ENCODE data around the gene EML1.
A peak's percentile ranks its signal among the peaks of the same experiment; 100 is the strongest.

Gene EML1

GRCh38 chr14:99968191-99968920 is 175.1 kb downstream of the EML1 start:
- Mint-ChIP-seq H3K4me1 (peaks cover 6% of the 10 kb centered on the region), H3K27me3 (peaks cover 24% of the 10 kb centered on the region), H3K4me3 (no peak overlapping the region), H3K36me3 (peaks cover 3% of the 10 kb centered on the region), H3K9me3 (no peaks in the 10 kb centered on the region), H3K27ac (no peak overlapping the region)
- ATAC-seq (ENCODE audit: low read depth) (no peak), DNase-seq (ENCODE audit: low spot score in 2 of 2) (no peak)

GRCh38 chr14:99968941-99969340 is 175.7 kb downstream of the EML1 start:
- Mint-ChIP-seq H3K9me3 (no peaks in the 10 kb centered on the region), H3K27me3 (peaks cover 26% of the 10 kb centered on the region), H3K27ac (no peak overlapping the region), H3K4me1 (peaks cover 6% of the 10 kb centered on the region), H3K4me3 (no peak overlapping the region), H3K36me3 (peaks cover 3% of the 10 kb centered on the region)
- DNase-seq (ENCODE audit: low spot score in 2 of 2) (no peak), ATAC-seq (ENCODE audit: low read depth) (no peak)

GRCh38 chr14:99969673-99970322 is 176.6 kb downstream of the EML1 start:
- Mint-ChIP-seq H3K9me3 (no peaks in the 10 kb centered on the region), H3K4me3 (peak overlapping the region; percentile 75), H3K27ac (no peak overlapping the region), H3K27me3 (peaks cover 26% of the 10 kb centered on the region), H3K4me1 (peaks cover 6% of the 10 kb centered on the region), H3K36me3 (peaks cover 3% of the 10 kb centered on the region)
- DNase-seq (ENCODE audit: low spot score in 2 of 2) (no peak), ATAC-seq (ENCODE audit: low read depth) (no peak)

- Mint-ChIP-seq H3K4me1 (peaks cover 6% of the 10 kb centered on the region), H3K4me3 (peak overlapping the region; percentile 75), H3K27ac (no peak overlapping the region), H3K27me3 (peaks cover 28% of the 10 kb centered on the region), H3K9me3 (no peaks in the 10 kb centered on the region), H3K36me3 (peaks cover 3% of the 10 kb centered on the region)
- ATAC-seq (ENCODE audit: low read depth): peak; percentile 81
- DNase-seq (ENCODE audit: low spot score in 2 of 2): peak; percentile 57 to 70
These were observed 178.1 kb downstream of the EML1 start for GRCh38 chr14:99971087-99971940.

- peak overlapping the region; percentile 87 for H3K4me3 Mint-ChIP-seq
- H3K9me3 Mint-ChIP-seq: no peaks in the 10 kb centered on the region
- peak; percentile 14 for ATAC-seq (ENCODE audit: low read depth)
- H3K36me3 Mint-ChIP-seq: peaks cover 3% of the 10 kb centered on the region
- H3K27ac Mint-ChIP-seq: no peak overlapping the region
- DNase-seq (ENCODE audit: low spot score in 2 of 2): peak; percentile 6 to 29
- peaks cover 6% of the 10 kb centered on the region for H3K4me1 Mint-ChIP-seq
- peaks cover 31% of the 10 kb centered on the region for H3K27me3 Mint-ChIP-seq
These were observed 178.9 kb downstream of the EML1 start for GRCh38 chr14:99971941-99972747.

- Mint-ChIP-seq H3K9me3 (no peaks in the 10 kb centered on the region), H3K4me3 (peak overlapping the region; percentile 87), H3K27ac (no peak overlapping the region), H3K36me3 (peaks cover 3% of the 10 kb centered on the region), H3K27me3 (peaks cover 28% of the 10 kb centered on the region), H3K4me1 (peaks cover 6% of the 10 kb centered on the region)
- DNase-seq (ENCODE audit: low spot score in 2 of 2) (no peak), ATAC-seq (ENCODE audit: low read depth) (no peak)
These were observed 179.7 kb downstream of the EML1 start for GRCh38 chr14:99972748-99973466.

GRCh38 chr14:99975190-99975589 is 182.0 kb downstream of the EML1 start:
- no peak for DNase-seq (ENCODE audit: low spot score in 2 of 2)
- peaks cover 3% of the 10 kb centered on the region for H3K36me3 Mint-ChIP-seq

GRCh38 chr14:99976021-99976420 is 182.8 kb downstream of the EML1 start:
- Mint-ChIP-seq H3K36me3 (peaks cover 3% of the 10 kb centered on the region), H3K27me3 (peaks cover 15% of the 10 kb centered on the region), H3K9me3 (no peaks in the 10 kb centered on the region), H3K27ac (no peak overlapping the region), H3K4me3 (no peak overlapping the region), H3K4me1 (peaks cover 6% of the 10 kb centered on the region)
- ATAC-seq (ENCODE audit: low read depth) (no peak), DNase-seq (ENCODE audit: low spot score in 2 of 2) (no peak)

More at GRCh38 chr14:99975190-99975589, 182.0 kb downstream of the EML1 start:
- Mint-ChIP-seq H3K4me1 (peaks cover 6% of the 10 kb centered on the region), H3K9me3 (no peaks in the 10 kb centered on the region), H3K4me3 (no peak overlapping the region), H3K27me3 (peaks cover 17% of the 10 kb centered on the region), H3K27ac (no peak overlapping the region)
- ATAC-seq (ENCODE audit: low read depth): no peak

GRCh38 chr14:99976681-99977080 is 183.5 kb downstream of the EML1 start:
- H3K27ac Mint-ChIP-seq: no peak overlapping the region
- ATAC-seq (ENCODE audit: low read depth) (no peak), DNase-seq (ENCODE audit: low spot score in 2 of 2) (no peak)
- H3K4me1 Mint-ChIP-seq: peaks cover 6% of the 10 kb centered on the region
- H3K9me3 Mint-ChIP-seq: no peaks in the 10 kb centered on the region
- peaks cover 15% of the 10 kb centered on the region for H3K27me3 Mint-ChIP-seq
- H3K4me3 Mint-ChIP-seq: no peak overlapping the region
- H3K36me3 Mint-ChIP-seq: peaks cover 3% of the 10 kb centered on the region

- H3K9me3 Mint-ChIP-seq: no peaks in the 10 kb centered on the region
- H3K27me3 Mint-ChIP-seq: peaks cover 5% of the 10 kb centered on the region
- no peaks in the 10 kb centered on the region for H3K4me1 Mint-ChIP-seq
- ATAC-seq (ENCODE audit: low read depth) (no peak), DNase-seq (ENCODE audit: low spot score in 2 of 2) (no peak)
- H3K4me3 Mint-ChIP-seq: no peak overlapping the region
- H3K36me3 Mint-ChIP-seq: no peaks in the 10 kb centered on the region
- no peak overlapping the region for H3K27ac Mint-ChIP-seq
These were observed 187.1 kb downstream of the EML1 start for GRCh38 chr14:99980299-99980698.

- Mint-ChIP-seq H3K36me3 (no peaks in the 10 kb centered on the region), H3K4me1 (no peaks in the 10 kb centered on the region), H3K4me3 (no peak overlapping the region), H3K27me3 (peaks cover 4% of the 10 kb centered on the region), H3K9me3 (no peaks in the 10 kb centered on the region), H3K27ac (no peak overlapping the region)
- no peak for ATAC-seq (ENCODE audit: low read depth)
- DNase-seq (ENCODE audit: low spot score in 2 of 2): no peak
These were observed 188.6 kb downstream of the EML1 start for GRCh38 chr14:99981806-99982205.

- H3K4me1 Mint-ChIP-seq: no peaks in the 10 kb centered on the region
- H3K27ac Mint-ChIP-seq: no peak overlapping the region
- peak; percentile 82 for ATAC-seq (ENCODE audit: low read depth)
- H3K4me3 Mint-ChIP-seq: no peak overlapping the region
- no peaks in the 10 kb centered on the region for H3K36me3 Mint-ChIP-seq
- peak; percentile 56 to 63 for DNase-seq (ENCODE audit: low spot score in 2 of 2)
- H3K27me3 Mint-ChIP-seq: peaks cover 4% of the 10 kb centered on the region
- no peaks in the 10 kb centered on the region for H3K9me3 Mint-ChIP-seq
These were observed 189.5 kb downstream of the EML1 start for GRCh38 chr14:99982537-99983250.

Measured in memory B cell (primary cell).